IMR-90 (cell line): Measurements from ENCODE around the gene NEK2. TPM values are rescaled to one million over a fixed set of nuclear protein-coding genes. Genes with fewer than 3 reads are reported as not detected.

Experiments used
- ATAC-seq: fragments of 200-7000 bp; cut with Tn5 transposase; 2 replicates; pipeline ENCODE4 v1.9.1; 2020; ENCODE audit warnings: low read depth, mild to moderate bottlenecking, moderate library complexity
- BruUV-seq: library from RNA; stranded (reverse); fragments of 400-500 nt; replicated peaks from 2 replicates; lab custom pipeline; 2021; lab: Mats Ljungman, UMichigan
- CTCF ChIA-PET: fragments of 300-600 bp; formaldehyde crosslinking; extraction: SDS; loops from one replicate; lab custom pipeline; 2021; ENCODE audit warnings: antibody characterized with exemption; lab: Yijun Ruan, JAX
- POLR2A ChIA-PET: fragments of 300-600 bp; sonication (Branson Sonifier 250); formaldehyde crosslinking; loops from one replicate; lab custom pipeline; 2022; ENCODE audit warnings: antibody characterized with exemption; ENCODE audit not compliant: unreplicated experiment; lab: Charles Lee
- DNase-seq: peaks from one replicate; pipeline ENCODE4 v3.0.0; 2013
- H2AFZ ChIP-seq: replicated peaks from 2 replicates; pipeline ENCODE3; 2013; ENCODE audit warnings: low read length, mild to moderate bottlenecking; ENCODE audit not compliant: poor library complexity
- H2AK5ac ChIP-seq: 2 replicates; pipeline ENCODE4 v1.6.1; 2013; ENCODE audit warnings: low read depth, low read length, inconsistent platforms
- H2AK9ac ChIP-seq: replicated peaks from 2 replicates; pipeline ENCODE3; 2013; ENCODE audit warnings: mild to moderate bottlenecking, low read depth, low read length, moderate library complexity; ENCODE audit not compliant: poor library complexity
- H2BK120ac ChIP-seq: 2 replicates; pipeline ENCODE4 v1.6.1; 2013; ENCODE audit warnings: low read depth, low read length, inconsistent platforms
- H2BK15ac ChIP-seq: 3 replicates; pipeline ENCODE4 v1.6.1; 2013; ENCODE audit warnings: low read depth, low read length, inconsistent platforms
- H2BK20ac ChIP-seq: 2 replicates; pipeline ENCODE4 v1.6.1; 2013; ENCODE audit warnings: low read depth, mild to moderate bottlenecking, inconsistent platforms, low read length, moderate library complexity
- H2BK5ac ChIP-seq: 2 replicates; pipeline ENCODE4 v1.6.1; 2013; ENCODE audit warnings: mild to moderate bottlenecking, low read depth, low read length, inconsistent platforms; ENCODE audit not compliant: poor library complexity, severe bottlenecking
- H3K14ac ChIP-seq: replicated peaks from 2 replicates; pipeline ENCODE4 v1.6.1; 2013; ENCODE audit warnings: low read depth, low read length, inconsistent platforms
- H3K18ac ChIP-seq: 2 replicates; pipeline ENCODE4 v1.6.1; 2013; ENCODE audit warnings: low read depth, low read length, control low read depth
- H3K23ac ChIP-seq: 2 replicates; pipeline ENCODE4 v1.6.1; 2013; ENCODE audit warnings: low read depth, low read length, inconsistent platforms
- H3K27ac ChIP-seq: 2 replicates; pipeline ENCODE4 v1.5.1; 2013; ENCODE audit warnings: mild to moderate bottlenecking, control low read depth, low read length; ENCODE audit not compliant: insufficient read depth
- H3K27me3 ChIP-seq: 2 replicates; pipeline ENCODE4 v1.6.1; 2013; ENCODE audit warnings: low read length; ENCODE audit not compliant: control insufficient read depth, insufficient read depth
- H3K36me3 ChIP-seq: 2 replicates; pipeline ENCODE4 v1.6.1; 2013; ENCODE audit warnings: low read length, mixed read lengths; ENCODE audit not compliant: control insufficient read depth, insufficient read depth
- H3K4ac ChIP-seq: 2 replicates; pipeline ENCODE4 v1.6.1; 2013; ENCODE audit warnings: low read depth, low read length, inconsistent platforms
- H3K4me1 ChIP-seq: 2 replicates; pipeline ENCODE4 v1.6.1; 2013; ENCODE audit warnings: low read length, mixed read lengths; ENCODE audit not compliant: control insufficient read depth, insufficient read depth
- H3K4me2 ChIP-seq: 2 replicates; pipeline ENCODE4 v1.6.1; 2013; ENCODE audit warnings: low read depth, mild to moderate bottlenecking, control low read depth, low read length, moderate library complexity
- H3K4me3 ChIP-seq: 2 replicates; pipeline ENCODE4 v1.5.1; 2013; ENCODE audit warnings: low read depth, mild to moderate bottlenecking, control low read depth, low read length, moderate library complexity; ENCODE audit not compliant: insufficient read depth
- H3K56ac ChIP-seq: 2 replicates; pipeline ENCODE4 v1.6.1; 2013; ENCODE audit warnings: low read length, inconsistent platforms; ENCODE audit not compliant: insufficient read depth; ENCODE audit errors: extremely low read depth
- H3K79me1 ChIP-seq, 2 experiments: 2 replicates each; pipeline ENCODE4 v1.6.1; 2013; ENCODE audit warnings: low read length in 2 of 2, inconsistent platforms in 1 of 2, low read depth in 1 of 2
- H3K9ac ChIP-seq: 2 replicates; pipeline ENCODE4 v1.6.1; 2013; ENCODE audit warnings: low read depth, low read length, control low read depth
- H3K9me1 ChIP-seq: 2 replicates; pipeline ENCODE4 v1.6.1; 2013; ENCODE audit warnings: low read length, inconsistent platforms; ENCODE audit not compliant: insufficient read depth
- H3K9me3 ChIP-seq: 2 replicates; pipeline ENCODE4 v1.6.1; 2013; ENCODE audit warnings: low read length; ENCODE audit not compliant: control insufficient read depth, insufficient read depth
- H4K20me1 ChIP-seq: 2 replicates; pipeline ENCODE4 v1.6.1; 2013; ENCODE audit warnings: low read length, inconsistent platforms; ENCODE audit not compliant: insufficient read depth
- H4K5ac ChIP-seq: 2 replicates; pipeline ENCODE4 v1.6.1; 2013; ENCODE audit warnings: mild to moderate bottlenecking, low read depth, low read length, control low read depth
- H4K8ac ChIP-seq, 2 experiments: 2 replicates each; pipeline ENCODE4 v1.6.1; 2013; ENCODE audit warnings: low read depth in 2 of 2, low read length in 2 of 2, control low read depth in 1 of 2, inconsistent platforms in 1 of 2
- H4K91ac ChIP-seq: 2 replicates; pipeline ENCODE4 v1.6.1; 2013; ENCODE audit warnings: low read depth, low read length, inconsistent platforms; ENCODE audit not compliant: insufficient read depth
- CEBPB ChIP-seq: IDR thresholded peaks from 2 replicates; pipeline ENCODE4 v1.6.1; 2012; ENCODE audit warnings: low read depth, low read length, improper control_type of control experiment
- MAZ ChIP-seq: IDR thresholded peaks from 2 replicates; pipeline ENCODE4 v1.6.1; 2012; ENCODE audit warnings: low read depth, mild to moderate bottlenecking, low read length, improper control_type of control experiment, moderate library complexity, borderline replicate concordance
- WGBS, 2 experiments: methylation state at CpG; one replicate each; pipeline versions ENCODE4 v1.1.5 to v1.1.7; 2013; ENCODE audit warnings: missing lambda C conversion rate in 2 of 2; ENCODE audit not compliant: insufficient read length in 1 of 2; ENCODE audit errors: extremely low coverage in 2 of 2; 5-methylcytosine and 5-hydroxymethylcytosine counted together
- dilution Hi-C: fragments of 300-500 bp; cut with HindIII; formaldehyde crosslinking; loops from one replicate; pipeline ENCODE4 v1.14.3; 2018; ENCODE audit warnings: low sequenced_read_pairs; ENCODE audit not compliant: unreplicated experiment
- in situ Hi-C: fragments of 300-500 bp; cut with MboI; formaldehyde crosslinking; loops from 3 replicates; pipeline ENCODE4 v1.14.3; 2019; ENCODE audit warnings: low sequenced_read_pairs, inconsistent platforms, mixed read lengths
- intact Hi-C: fragments of 100-400 bp; cut with micrococcal nuclease; formaldehyde crosslinking; loops from 2 replicates; pipeline ENCODE4 v1.10.0; 2022
- polyA plus RNA-seq, 3 experiments: library from polyadenylated mRNA; depleted of rRNA; stranded (reverse); fragments of >200 nt; gene quantifications; 2 replicates each; pipeline ENCODE4 v1.2.3, GENCODE V29; 2012; ENCODE audit warnings: low replicate concordance in 1 of 3
- total RNA-seq: library from RNA; depleted of rRNA; stranded (reverse); fragments of >200 nt; gene quantifications from 2 replicates; pipeline ENCODE4 v1.2.3, GENCODE V29; 2012

NEK2 gene
- total and polyA plus RNA-seq, 2 of the 4 experiments (the other 2 are of a cell fraction), result 9.9 to 26.0 TPM

DNA sequence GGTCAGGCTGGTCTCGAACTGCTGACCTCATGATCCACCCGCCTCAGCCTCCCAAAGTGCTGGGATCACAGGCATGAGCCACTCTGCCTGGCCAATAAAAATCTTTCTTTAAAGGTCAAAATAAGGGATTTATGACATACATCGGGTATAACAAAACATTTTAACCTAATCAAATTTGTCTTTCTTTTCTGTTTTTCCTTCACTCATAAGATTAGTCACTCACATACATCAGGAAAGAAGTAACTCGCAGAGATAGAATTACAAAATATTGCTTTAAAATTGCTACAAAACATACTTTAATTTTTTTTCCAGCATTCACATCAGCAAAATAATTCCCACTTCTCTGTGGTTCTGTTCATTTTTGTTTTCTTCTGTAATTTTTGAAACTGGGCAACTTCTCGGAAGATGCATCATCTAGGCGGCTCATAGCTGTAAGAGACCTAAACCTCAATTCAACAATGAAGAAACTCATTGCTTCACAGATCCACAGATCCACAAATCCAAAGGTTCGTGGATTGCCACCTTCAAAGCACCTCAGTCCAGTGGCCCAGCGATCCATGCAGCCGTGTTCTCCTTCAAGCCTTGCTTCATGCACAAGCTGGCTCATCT, 39.7 kb downstream of the NEK2 start:
- in situ Hi-C loops, result no loop called here
- H3K14ac ChIP-seq, result 0 out of 2 replicates have a peak overlapping the region, but pooled peaks have one; percentile 7
- WGBS, 2 experiments, result 60% methylated on average over 1 of the region's 9 CpGs; no CpG with 5 or more reads in 1 of the 2 experiments
- dilution Hi-C loops, result no loop called here
- H3K9ac ChIP-seq, result no peak overlapping the region
- H3K9me1 ChIP-seq, result peaks cover 19% of the 10 kb centered on the region
- peak overlapping the region; percentile 47; the same call in 1 of the 2 replicates for H3K27ac ChIP-seq
- H3K56ac ChIP-seq, result no peak overlapping the region
- H4K91ac ChIP-seq, result no peak overlapping the region
- no peak overlapping the region for H3K4me3 ChIP-seq
- peak overlapping the region; percentile 58; the same call in 1 of the 2 replicates for H2BK120ac ChIP-seq
- no peak overlapping the region for H2AK9ac ChIP-seq
- H2BK15ac ChIP-seq, result peak overlapping the region; percentile 39; the same call in 2 of the 3 replicates
- peaks cover 24% of the 10 kb centered on the region for H3K4me1 ChIP-seq
- no peaks in the 10 kb centered on the region for H3K27me3 ChIP-seq
- DNase-seq (peak; percentile 57), ATAC-seq (no peak)
- H2AFZ ChIP-seq, result peak overlapping the region; percentile 18
- peak overlapping the region; percentile 46 to 52; a peak in 3 of 4 replicates for H4K8ac ChIP-seq
- H4K20me1 ChIP-seq, result no peaks in the 10 kb centered on the region
- BruUV-seq, result no TSS peak
- H3K23ac ChIP-seq, result no peak overlapping the region
- peak overlapping the region; percentile 54; the same call in 1 of the 2 replicates for H3K18ac ChIP-seq
- TF ChIP-seq MAZ (no peak), CEBPB (0 out of 2 replicates have a peak, but pooled peaks have one; percentile 28)
- POLR2A ChIA-PET, result no interaction called here
- H3K36me3 ChIP-seq, result no peaks in the 10 kb centered on the region
- peak overlapping the region; percentile 21; the same call in 1 of the 2 replicates for H2BK20ac ChIP-seq
- no peak overlapping the region for H4K5ac ChIP-seq
- peak overlapping the region; percentile 65; the same call in 1 of the 2 replicates for H2AK5ac ChIP-seq
- H2BK5ac ChIP-seq, result peak overlapping the region; percentile 56
- CTCF ChIA-PET, result no interaction called here
- H3K4me2 ChIP-seq, result no peak overlapping the region
- H3K9me3 ChIP-seq, result no peaks in the 10 kb centered on the region
- no peaks in the 10 kb centered on the region for H3K79me1 ChIP-seq
- intact Hi-C loops, result no loop called here
- peak overlapping the region; percentile 37; the same call in 1 of the 2 replicates for H3K4ac ChIP-seq
